Suprapubic skin (tissue), 3 donors: Measurements from ENCODE around the gene MED4.

ENCODE experiments used
- CTCF ChIP-seq, 2 donors: fragments of 200-600 bp in 1 of 2; fragments of 450-650 bp in 1 of 2; sonication (generic) in 1 of 2; IDR thresholded peaks; one replicate each; pipeline ENCODE4 v1.5.1; 2016 to 2019; ENCODE audit warnings: antibody characterized with exemption in 2 of 2, mild to moderate bottlenecking in 1 of 2, moderate library complexity in 1 of 2
- POLR2A ChIP-seq, 2 donors: fragments of 450-650 bp; IDR thresholded peaks; one replicate each; pipeline ENCODE4 v1.6.1; 2017; ENCODE audit warnings: antibody characterized with exemption in 2 of 2, mild to moderate bottlenecking in 2 of 2, moderate library complexity in 2 of 2

GRCh38 chr13:48112896-48113755 lies 18.2 kb upstream of the MED4 start:
- TF ChIP-seq CTCF (IDR thresholded peaks at IDR 0.05) (no peak), POLR2A (IDR thresholded peaks at IDR 0.05) (no peak)
